ENCODE measurements around the gene XYLT1.
"Not testable (repeated sequence)": the region's sequence is repeated elsewhere in the genome, so short reads cannot be mapped to it uniquely, and the experiment has no call there.

GRCh38 chr16:17477260-17477545, 6.4 kb upstream of the XYLT1 start:
- not testable (repeated sequence) for TF ChIP-seq CTCF (IDR thresholded peaks at IDR 0.05); ZFX (IDR thresholded peaks at IDR 0.05; ENCODE audit: borderline replicate concordance)
